ENCODE results near the gene PRDM16.

Gene PRDM16

GRCh38 chr1:3370856-3371703, 302.1 kb downstream of the PRDM16 start:
- DNase-seq (ENCODE audit: low read depth in 2 of 2) = no peak

GRCh38 chr1:3372317-3372716, 303.3 kb downstream of the PRDM16 start:
- DNase-seq (ENCODE audit: low read depth in 2 of 2) = no peak

GRCh38 chr1:3373175-3373574, 304.2 kb downstream of the PRDM16 start:
- DNase-seq (ENCODE audit: low read depth in 2 of 2) = no peak

- DNase-seq (ENCODE audit: low read depth in 2 of 2) = no peak
These were observed 304.9 kb downstream of the PRDM16 start for GRCh38 chr1:3373700-3374405.

- no peak for DNase-seq (ENCODE audit: low read depth in 2 of 2)
These were observed 306.2 kb downstream of the PRDM16 start for GRCh38 chr1:3375245-3375644.

GRCh38 chr1:3377166-3377565, 308.2 kb downstream of the PRDM16 start:
- DNase-seq (ENCODE audit: low read depth in 2 of 2) = no peak

- DNase-seq (ENCODE audit: low read depth in 2 of 2) = no peak
These were observed 308.7 kb downstream of the PRDM16 start for GRCh38 chr1:3377604-3378279.

GRCh38 chr1:3378411-3379208, 309.6 kb downstream of the PRDM16 start:
- no peak for DNase-seq (ENCODE audit: low read depth in 2 of 2)

GRCh38 chr1:3379934-3380333, 310.9 kb downstream of the PRDM16 start:
- DNase-seq (ENCODE audit: low read depth in 2 of 2) = no peak

- DNase-seq (ENCODE audit: low read depth in 2 of 2) = no peak
These were observed 311.5 kb downstream of the PRDM16 start for GRCh38 chr1:3380469-3380868.

- DNase-seq (ENCODE audit: low read depth in 2 of 2) = no peak
These were observed 312.9 kb downstream of the PRDM16 start for GRCh38 chr1:3381901-3382300.

- no peak for DNase-seq (ENCODE audit: low read depth in 2 of 2)
These were observed 313.5 kb downstream of the PRDM16 start for GRCh38 chr1:3382326-3383057.

GRCh38 chr1:3383679-3384078, 314.7 kb downstream of the PRDM16 start:
- DNase-seq (ENCODE audit: low read depth in 2 of 2) = no peak

- DNase-seq (ENCODE audit: low read depth in 2 of 2) = no peak
These were observed 315.4 kb downstream of the PRDM16 start for GRCh38 chr1:3384407-3384806.

- DNase-seq (ENCODE audit: low read depth in 2 of 2) = no peak
These were observed 317.4 kb downstream of the PRDM16 start for GRCh38 chr1:3386205-3387002.

GRCh38 chr1:3387401-3387800, 318.4 kb downstream of the PRDM16 start:
- DNase-seq (ENCODE audit: low read depth in 2 of 2) = no peak

GRCh38 chr1:3389093-3389833, 320.3 kb downstream of the PRDM16 start:
- DNase-seq (ENCODE audit: low read depth in 2 of 2) = no peak

GRCh38 chr1:3390291-3390690, 321.3 kb downstream of the PRDM16 start:
- DNase-seq (ENCODE audit: low read depth in 2 of 2) = no peak

GRCh38 chr1:3391711-3392110, 322.7 kb downstream of the PRDM16 start:
- DNase-seq (ENCODE audit: low read depth in 2 of 2) = no peak

Measured in stimulated activated CD8-positive, alpha-beta memory T cell treated with anti-CD3 and anti-CD28 coated beads, Interleukin-15, amount 100 ng/mL, for 4 hours (primary cell).